ENCODE measurements around the gene CASTOR2.
"Not testable (repeated sequence)": the region's sequence is repeated elsewhere in the genome, so short reads cannot be mapped to it uniquely, and the experiment has no call there.

Gene CASTOR2

DNA sequence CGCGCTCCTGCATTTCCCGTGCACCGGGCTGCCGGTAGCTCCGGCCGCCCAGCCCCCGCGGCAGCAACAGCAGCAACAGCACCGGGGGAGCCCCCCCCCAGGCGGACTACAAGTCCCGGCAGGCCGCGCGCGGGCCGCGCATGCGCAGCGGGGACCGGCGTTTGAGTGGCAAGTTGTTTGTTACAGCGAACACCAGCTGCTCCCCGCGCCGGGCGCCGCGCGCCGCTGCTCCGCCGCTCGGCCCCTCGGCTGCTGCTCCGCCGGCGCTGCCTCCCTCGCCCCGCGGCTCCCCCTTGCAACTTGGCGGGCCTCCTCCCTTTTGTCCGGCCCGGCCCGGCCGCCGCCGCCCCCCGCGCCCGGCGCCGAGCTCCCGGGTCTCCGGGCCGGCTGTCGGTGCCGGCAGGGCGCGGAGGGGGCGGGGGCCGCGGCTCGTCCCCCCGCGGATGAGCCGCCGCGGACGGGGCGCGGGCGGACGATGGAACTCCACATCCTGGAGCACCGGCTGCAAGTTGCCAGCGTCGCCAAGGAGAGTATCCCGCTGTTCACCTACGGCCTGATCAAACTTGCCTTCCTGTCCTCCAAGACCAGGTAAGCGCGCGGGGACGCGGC lies at the start of gene CASTOR2:
CASTOR2 (plus strand) TSS at position 195 of the 609 bp plus-strand sequence; CDS start at position 476, 281 bp downstream.
- not testable (repeated sequence) for H3K27ac ChIP-seq

DNA sequence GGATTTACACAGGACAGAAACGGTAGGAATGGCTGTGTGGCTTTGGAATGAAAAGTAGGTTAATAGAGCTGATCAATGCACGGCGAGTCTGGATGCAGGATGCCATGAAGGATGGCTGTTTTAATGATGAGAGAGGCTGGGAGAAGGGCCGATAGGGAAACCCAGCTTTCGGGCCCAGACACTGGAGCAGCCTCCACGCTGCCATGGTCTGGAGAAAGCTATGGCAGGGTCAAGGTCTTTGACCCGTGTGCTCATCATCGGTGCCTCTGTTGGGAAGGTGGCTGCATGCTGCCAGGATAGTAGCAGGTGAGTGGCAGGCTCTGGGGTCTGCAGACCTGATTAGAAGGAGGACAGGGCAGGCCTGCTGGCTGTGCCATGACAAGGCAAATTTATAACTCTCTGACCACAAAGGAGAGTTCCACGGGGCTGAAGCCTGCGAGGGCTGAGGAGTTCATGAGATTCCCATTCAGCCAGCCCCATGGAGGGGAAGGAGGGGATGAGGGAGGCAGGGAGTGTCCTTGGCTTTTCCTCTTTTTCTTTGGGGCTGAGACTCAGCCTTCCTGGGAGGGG lies 42.1 kb upstream of the CASTOR2 start:
- not testable (repeated sequence) for H3K27ac ChIP-seq

DNA sequence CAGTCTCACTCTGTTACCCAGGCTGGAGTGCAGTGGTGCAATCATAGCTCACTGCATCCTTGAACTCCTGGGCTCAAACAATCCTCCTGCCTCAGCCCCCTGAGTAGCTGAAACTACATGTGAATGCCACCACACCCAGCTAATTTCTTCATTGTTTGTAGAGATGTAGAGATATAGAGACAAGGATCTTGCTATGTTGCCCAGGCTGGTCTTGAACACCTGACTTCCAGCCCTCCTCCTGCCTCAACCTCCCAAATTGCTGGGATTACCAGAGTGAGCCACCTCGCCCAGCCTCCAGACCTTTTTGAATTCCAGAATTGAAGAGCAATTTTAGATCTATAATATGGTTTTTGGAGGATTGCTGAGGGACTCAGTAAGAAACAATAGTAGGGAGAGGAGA lies 40.9 kb upstream of the CASTOR2 start:
- not testable (repeated sequence) for H3K27ac ChIP-seq

DNA sequence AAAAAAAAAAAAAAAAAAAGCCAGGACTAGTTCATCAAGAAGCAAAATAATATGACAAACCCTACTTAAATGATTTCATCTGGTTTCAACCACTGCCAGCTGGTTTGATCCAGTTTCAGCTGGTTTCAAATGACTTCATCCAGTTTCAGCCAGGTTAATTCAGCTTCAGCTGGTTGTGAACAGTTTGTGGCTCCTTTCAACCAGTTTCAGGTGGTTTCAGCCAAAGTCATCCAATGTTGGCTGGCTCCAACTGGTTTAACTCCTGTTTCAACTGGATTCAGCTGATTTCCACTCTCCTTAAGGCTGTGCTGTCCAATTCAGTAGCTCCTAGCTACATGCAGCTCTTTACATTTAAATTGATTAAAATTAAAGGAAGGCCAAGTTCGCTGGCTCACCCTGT lies 37.5 kb upstream of the CASTOR2 start:
- H3K27ac ChIP-seq, result not testable (repeated sequence)

DNA sequence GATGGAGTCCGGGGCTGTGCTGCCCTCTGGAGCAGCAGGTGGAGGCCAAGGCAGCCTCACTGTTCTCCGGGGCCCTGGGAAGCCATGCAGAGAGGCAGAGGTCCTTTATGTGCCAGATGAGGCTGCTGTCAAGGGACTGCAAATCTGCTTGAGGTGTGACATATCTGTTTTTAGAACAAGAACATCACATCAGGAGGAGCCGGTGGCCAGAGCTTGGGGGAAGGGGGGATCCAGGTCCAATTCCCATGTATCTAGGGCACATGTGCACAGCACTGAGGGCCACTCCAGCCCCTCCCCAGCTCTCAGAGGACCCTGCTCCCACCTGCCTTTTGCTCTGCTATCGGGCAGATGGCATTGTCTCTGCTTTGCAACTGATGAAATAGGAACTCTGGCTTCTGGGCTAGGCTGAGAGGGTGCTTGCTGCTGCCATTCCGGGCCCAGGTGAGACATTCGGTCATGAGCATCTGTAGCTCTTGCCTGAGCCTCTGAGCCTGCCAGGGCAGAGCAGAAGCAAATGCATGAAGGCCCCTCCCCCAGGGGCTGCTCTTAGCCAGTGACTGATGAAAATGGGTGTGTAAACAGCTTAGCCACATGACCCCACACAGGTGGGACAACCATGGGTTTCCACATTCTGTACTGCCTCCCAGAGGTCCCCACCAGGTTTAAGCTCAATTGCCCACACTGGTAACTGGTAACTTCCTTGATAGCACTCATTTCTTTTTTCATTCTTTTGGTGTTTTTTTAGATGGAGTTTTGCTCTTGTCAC lies 32.8 kb upstream of the CASTOR2 start:
- not testable (repeated sequence) for H3K27ac ChIP-seq

DNA sequence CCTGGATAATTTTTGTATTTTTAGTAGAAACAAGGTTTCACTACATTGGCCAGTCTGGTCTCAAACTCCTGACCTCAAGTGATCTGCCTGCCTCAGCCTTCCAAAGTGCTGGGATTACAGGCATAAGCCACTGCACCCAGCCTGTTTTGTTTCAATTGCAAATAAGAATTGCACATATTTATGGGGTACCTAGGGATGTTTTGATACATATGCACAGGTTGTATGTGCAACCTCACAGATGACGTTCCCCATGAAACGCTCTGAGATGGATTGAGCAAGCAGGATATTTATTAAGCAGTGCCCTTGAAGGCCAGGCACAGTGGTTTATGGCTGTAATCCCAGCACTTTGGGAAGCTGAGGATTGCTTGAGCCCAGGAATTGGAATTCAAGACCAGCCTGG lies 25.1 kb upstream of the CASTOR2 start:
- H3K27ac ChIP-seq, result not testable (repeated sequence)

DNA sequence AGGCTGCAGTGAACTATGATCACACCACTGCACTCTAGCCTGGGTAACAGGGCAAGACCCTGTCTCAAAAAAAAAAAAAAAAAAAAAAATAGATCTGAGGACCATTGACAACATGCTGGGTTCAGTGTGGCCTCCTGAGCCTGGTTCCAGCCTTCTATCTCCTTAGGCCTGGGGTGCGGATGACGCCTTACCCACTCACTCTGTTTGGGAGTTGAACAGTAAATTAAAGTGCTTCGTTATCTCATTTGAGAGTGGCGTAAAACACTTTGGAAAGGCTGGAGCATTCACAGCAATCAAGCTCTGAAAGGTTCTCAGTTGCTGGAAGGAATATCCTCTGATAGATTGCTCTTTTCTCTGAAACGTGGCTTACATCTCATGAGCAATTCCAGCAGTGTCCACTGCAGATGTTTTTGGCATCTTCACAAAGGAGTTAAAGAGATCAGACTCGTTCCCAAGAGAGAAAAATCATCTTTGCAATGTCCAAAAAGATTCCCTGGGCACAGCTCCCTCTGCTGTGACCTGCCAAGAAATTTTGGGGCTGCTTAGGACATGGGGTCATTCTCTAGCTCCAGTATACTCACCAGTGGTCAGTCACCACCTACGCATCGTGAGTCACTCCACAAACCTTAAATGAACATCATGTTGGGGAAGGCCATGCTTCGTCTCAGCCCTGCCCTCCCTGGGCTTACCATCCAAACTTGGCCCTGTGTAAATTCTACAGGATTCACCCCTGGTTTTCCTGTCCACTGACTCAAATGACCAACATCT lies 23.0 kb upstream of the CASTOR2 start:
- H3K27ac ChIP-seq, result not testable (repeated sequence)

DNA sequence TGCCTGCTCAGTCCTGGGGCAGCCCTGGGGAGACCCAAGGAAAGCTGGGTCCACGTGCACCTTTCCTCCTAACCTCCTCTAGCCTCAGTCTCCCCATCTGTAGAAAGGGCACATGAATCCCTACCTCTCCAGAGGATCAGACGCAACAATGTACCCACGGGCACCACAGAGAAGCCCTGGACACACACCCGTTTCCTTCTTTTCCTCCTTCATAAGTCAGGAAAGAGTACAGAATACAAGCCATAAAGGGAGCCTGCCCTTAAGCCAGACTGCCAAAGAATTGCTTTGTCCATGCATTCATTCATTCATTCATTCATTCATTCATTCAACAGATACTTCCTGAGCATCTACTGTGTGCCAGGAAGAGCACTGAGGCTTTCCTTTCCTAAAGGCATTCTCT lies 20.6 kb upstream of the CASTOR2 start:
- not testable (repeated sequence) for H3K27ac ChIP-seq

DNA sequence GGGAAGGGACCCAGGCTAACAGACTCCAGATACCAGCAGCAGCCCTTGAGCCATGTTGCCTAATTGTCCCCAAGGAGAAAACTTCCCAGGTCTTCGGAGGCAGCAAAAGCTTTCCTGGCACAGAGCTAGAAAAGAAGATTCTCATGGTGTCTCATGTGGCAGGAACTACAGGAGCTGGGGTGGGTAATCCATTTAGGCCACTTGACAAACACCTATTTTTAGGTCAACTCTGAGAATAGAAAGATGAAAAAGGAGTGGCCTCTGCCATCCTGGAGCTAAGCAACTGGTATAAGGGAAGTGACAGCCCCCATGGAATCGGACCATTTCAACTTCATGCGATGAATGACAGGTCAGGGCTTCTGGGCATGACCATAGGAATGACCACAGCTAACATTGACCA lies 16.8 kb upstream of the CASTOR2 start:
- H3K27ac ChIP-seq, result not testable (repeated sequence)

DNA sequence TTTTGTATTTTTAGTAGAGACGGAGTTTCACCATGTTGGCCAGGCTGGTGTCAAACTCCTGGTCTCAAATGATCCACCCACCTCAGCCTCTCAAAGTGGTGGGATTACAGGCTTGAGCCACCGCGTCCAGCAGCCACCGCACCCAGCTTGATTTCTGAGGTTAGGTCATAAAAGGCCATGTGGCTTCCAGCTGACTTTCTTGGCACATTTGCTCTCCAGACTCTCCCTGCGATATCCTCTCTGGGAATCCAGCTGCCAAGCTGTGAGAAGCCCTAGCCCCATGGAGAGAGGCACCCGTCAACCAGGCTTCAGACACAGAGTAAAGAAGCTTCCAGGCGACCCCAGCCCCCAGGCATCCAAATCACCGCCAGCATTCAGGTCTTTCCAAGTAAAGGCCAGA lies 10.7 kb upstream of the CASTOR2 start:
- not testable (repeated sequence) for H3K27ac ChIP-seq

DNA sequence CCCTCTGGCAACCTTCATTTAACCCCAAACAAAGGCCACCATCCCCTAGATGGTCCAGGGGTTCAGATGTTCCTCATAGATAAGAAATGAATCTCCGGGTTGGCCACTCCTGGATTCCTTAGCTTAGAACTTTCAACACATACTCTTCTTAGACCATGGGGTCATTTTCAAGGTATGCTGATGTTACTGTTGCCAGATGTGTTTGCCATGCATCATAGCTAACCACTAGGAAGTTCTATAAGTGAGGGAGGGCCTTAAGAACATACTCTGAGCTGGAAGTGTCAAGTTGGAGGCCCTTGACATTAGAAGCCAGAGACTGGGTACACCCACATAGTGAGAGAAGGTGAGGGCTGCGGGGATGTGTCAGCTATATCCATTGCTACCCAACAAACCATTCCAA lies 6.2 kb upstream of the CASTOR2 start:
- H3K27ac ChIP-seq, result not testable (repeated sequence)

DNA sequence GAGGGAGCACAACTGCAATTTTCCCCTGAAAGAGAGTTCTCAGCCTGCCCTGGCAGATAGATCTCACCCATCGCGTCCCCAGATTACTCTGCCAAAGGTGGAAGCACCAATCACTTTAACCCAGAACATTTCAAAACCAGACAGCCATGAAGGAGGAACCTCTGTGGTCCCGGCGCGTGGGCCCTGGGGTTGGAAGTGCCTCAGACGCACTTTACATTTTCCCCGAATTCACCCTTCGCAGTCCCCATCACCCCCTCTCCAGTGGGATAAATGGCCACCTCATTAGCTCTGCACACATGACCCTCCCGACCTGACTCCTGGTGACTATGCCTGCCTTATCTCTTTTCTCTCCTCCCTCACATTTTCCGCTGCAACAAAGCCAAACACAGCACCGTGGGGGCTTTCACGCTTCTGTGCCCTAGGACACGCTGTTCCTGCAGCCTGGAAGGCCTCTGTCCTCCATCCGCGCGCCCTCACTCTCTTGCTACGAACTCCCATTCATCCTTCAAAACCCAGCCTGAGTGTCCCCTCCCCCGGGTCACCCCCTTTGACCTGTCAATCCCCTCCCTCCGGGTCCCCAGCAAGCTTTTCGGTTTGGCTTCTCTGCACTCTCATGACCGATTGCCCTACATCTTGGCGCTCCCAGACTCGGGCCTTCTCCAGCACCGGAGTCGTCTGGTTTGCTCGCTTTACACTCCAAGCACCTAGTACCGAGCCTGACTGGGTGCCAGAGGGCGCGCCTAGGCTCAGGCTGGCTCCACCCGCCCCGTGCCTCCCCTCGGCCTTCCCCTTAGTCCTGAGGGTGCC lies 598 bp upstream of the CASTOR2 start:
- not testable (repeated sequence) for H3K27ac ChIP-seq

DNA sequence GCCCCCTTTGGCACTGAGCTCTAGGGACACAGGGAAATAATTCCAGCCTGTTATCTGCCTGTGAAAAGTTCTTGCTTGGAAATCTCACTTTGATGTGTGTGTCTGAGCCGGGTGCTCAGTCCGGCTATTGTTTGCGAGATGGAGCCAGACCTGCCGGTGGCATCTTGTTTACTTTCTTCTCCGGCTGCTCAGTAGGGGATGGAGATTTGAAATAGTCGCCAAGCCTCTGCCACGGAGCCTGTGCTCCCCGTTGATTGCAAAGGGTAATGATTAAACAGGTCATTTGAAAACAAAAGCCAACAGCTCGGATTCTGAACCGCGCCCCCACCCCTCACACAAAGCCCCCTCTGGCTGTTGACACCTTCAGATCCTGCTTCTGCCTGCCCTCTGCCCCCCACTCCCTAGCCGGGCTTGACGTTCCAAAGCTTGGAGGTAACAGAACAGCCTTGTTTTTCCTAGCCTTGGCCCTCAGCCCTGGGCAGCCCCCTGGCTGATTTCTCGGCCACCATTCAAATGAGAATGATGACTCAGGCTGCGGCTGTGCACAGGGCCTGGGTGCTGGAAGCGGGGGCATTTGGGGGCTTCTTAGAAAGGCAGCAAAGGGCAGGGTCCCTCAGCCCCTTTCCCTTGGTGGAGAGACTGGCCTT lies 1.8 kb downstream of the CASTOR2 start:
- not testable (repeated sequence) for H3K27ac ChIP-seq

DNA sequence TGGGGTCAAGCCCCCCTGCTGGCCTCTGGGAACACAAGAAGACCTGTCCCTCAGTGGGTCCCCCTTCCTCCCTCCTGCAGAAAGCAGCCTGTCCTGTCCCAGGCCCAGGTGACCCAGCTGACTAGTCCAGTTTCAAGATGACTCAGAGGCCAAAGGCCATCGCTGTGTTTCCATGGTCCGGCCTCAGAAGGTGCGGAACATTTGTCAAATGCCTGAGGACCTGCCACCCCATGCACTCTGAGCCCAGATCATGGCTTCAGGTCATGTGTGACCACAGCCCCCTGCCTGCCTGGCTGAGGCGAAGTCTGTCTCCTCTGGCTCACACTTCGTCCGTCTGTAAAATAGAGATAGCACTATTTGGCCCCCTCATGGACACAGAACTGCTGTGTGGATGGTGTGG lies 2.4 kb downstream of the CASTOR2 start:
- H3K27ac ChIP-seq, result not testable (repeated sequence)

DNA sequence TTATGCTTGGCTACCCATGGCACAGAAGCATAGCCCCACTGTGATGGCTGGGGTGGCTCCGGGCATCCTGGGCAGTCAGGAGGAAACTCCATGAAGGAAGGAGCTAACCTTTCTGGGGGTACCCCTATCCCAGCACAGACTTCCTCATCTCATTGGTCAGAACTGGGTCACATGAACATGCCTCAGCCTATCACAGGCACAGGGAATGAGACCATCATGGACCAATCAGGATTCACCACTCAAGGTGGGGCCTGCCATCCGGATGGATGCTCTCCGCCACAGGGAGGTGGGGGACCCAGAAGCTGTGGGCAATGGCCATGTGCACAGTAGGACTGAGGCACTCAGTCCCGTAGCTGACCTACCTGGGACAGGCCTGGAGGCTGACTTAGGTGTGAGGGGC lies 6.9 kb downstream of the CASTOR2 start:
- not testable (repeated sequence) for H3K27ac ChIP-seq

DNA sequence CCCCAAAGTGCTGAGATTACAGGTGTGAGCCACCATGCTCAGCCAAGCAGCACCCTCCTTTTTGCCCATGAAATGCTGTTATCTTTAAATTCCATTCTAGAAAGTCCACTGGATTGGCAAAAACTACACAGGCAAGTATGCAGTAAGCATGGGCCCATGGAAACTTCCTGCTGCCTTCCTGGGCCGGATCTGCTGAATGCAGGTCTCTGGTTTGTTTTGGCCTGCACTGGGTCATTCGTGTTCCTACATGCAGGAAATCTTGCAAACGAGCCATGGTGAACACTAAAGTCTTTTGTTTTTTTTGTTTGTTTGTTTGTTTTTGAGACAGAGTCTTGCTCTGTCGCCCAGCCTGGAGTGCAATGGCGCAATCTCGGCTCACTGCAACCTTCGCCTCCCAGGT lies 7.9 kb downstream of the CASTOR2 start:
- not testable (repeated sequence) for H3K27ac ChIP-seq

DNA sequence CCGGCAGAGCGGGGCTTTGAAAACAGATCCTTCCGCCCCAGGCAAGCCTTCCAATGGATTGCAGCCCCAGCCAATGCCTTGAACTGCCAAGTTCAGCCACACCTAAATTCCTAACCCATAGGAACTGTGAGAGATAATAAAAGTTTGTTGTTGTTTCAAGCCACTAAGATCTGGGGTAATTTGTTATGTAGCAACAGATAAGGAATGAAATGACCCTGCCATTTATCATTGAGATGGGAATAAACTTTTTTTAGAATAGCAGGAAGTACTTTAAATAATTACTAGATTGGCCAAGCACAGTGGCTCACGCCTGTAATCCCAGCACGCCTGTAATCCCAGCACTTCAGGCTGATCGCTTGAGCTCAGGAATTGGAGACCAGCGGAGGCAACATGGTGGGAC lies 11.5 kb downstream of the CASTOR2 start:
- not testable (repeated sequence) for H3K27ac ChIP-seq

DNA sequence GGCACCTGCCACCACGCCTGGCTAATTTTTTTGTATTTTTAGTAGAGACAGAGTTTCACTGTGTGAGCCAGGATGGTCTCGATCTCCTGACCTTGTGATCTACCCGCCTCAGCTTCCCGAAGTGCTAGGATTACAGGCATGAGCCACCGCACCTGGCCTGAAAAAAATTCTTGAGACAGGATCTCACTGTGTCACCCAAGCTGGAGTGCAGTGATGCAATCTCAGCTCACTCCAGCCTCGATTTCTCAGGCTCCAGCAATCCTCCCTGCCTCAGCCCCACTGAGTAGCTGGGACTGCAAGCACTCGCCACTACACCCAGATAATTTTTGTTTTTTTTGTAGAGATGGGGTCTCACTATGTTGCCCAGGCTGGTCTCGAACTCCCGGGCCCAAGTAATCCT lies 13.0 kb downstream of the CASTOR2 start:
- H3K27ac ChIP-seq, result not testable (repeated sequence)

DNA sequence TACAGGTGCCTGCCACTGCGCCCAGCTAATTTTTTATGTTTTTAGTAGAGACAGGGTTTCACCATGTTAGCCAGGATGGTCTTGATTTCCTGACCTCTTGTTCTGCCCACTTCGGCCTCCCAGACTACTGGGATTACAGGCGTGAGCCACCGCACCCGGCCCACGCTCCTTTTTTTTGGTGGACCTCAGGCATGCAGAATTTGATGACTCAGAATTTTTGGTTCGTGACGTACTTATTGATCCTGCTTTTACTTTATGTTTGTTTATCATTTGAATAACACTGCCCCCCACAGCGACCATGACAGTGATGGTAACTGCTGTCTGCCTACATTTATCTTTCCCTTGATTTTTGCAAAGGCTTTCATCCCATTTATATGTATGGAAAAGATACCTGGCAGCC lies 23.9 kb downstream of the CASTOR2 start:
- not testable (repeated sequence) for H3K27ac ChIP-seq
